Measurements from ENCODE around the gene NANOS1. TPM values are rescaled to one million over a fixed set of nuclear protein-coding genes. Genes with fewer than 3 reads are reported as not detected.
A peak's percentile ranks its signal among the peaks of the same experiment; 100 is the strongest.

NANOS1 gene
- total RNA-seq, 1 donor from 2014 or later: 0.79 TPM

DNA sequence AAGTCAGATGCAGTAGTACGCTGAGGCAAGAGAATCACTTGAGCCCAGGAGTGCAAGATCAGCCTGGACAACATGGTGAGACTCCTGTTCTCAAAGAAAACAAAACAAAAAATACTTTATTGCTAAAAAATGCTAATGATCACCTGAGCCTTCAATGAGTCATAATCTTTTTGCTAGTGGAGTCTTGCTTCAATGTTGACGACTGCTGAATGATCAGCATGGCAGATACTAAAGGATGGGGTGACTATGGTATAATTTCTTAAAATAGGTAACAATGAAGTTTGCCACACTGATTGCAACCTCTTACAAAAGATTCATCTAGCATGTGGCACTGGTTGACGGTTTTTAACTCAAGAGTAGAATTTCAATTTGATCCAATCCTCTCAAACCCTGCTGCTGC lies 22.3 kb downstream of the NANOS1 start:
- DNase-seq (ENCODE audit: low read depth) (peak; percentile 40), FAIRE-seq (no peak)
- TF ChIP-seq, protein P1, sequence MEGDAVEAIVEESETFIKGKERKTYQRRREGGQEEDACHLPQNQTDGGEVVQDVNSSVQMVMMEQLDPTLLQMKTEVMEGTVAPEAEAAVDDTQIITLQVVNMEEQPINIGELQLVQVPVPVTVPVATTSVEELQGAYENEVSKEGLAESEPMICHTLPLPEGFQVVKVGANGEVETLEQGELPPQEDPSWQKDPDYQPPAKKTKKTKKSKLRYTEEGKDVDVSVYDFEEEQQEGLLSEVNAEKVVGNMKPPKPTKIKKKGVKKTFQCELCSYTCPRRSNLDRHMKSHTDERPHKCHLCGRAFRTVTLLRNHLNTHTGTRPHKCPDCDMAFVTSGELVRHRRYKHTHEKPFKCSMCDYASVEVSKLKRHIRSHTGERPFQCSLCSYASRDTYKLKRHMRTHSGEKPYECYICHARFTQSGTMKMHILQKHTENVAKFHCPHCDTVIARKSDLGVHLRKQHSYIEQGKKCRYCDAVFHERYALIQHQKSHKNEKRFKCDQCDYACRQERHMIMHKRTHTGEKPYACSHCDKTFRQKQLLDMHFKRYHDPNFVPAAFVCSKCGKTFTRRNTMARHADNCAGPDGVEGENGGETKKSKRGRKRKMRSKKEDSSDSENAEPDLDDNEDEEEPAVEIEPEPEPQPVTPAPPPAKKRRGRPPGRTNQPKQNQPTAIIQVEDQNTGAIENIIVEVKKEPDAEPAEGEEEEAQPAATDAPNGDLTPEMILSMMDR (IDR thresholded peaks at IDR 0.05; ENCODE audit: insufficient read depth, low read length, severe bottlenecking): no peak
- H3K36me3 ChIP-seq (ENCODE audit: control insufficient read depth, insufficient read depth, low read length): peaks cover 23% of the 10 kb centered on the region
- no peak overlapping the region for H3K4me3 ChIP-seq (ENCODE audit: low read depth, low read length)
- no peaks in the 10 kb centered on the region for H3K27me3 ChIP-seq (ENCODE audit: control insufficient read depth, insufficient read depth, low read length)

DNA sequence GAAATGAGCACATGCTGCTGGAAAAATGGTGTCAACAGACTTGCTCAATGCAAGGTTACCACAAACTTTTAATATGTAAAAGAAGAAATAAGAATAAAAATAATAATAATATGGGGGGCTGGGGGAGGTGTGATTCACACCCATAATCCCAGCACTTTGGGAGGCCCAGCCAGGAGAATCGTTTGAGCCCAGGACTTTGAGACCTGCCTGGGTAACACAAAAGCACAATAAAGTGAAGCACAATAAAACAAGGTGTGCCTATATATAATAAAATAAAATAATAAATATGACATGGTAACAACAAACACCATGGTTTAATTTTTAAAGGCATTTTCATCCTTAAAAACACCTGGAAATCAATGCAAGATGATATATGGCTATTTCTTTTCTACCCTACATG lies 26.0 kb downstream of the NANOS1 start:
- TF ChIP-seq, protein P1 (IDR thresholded peaks at IDR 0.05; ENCODE audit: insufficient read depth, low read length, severe bottlenecking): no peak
- no peaks in the 10 kb centered on the region for H3K27me3 ChIP-seq (ENCODE audit: control insufficient read depth, insufficient read depth, low read length)
- no peak overlapping the region for H3K4me3 ChIP-seq (ENCODE audit: low read depth, low read length)
- DNase-seq (ENCODE audit: low read depth): no peak
- no peak for FAIRE-seq
- H3K36me3 ChIP-seq (ENCODE audit: control insufficient read depth, insufficient read depth, low read length): peaks cover 21% of the 10 kb centered on the region

DNA sequence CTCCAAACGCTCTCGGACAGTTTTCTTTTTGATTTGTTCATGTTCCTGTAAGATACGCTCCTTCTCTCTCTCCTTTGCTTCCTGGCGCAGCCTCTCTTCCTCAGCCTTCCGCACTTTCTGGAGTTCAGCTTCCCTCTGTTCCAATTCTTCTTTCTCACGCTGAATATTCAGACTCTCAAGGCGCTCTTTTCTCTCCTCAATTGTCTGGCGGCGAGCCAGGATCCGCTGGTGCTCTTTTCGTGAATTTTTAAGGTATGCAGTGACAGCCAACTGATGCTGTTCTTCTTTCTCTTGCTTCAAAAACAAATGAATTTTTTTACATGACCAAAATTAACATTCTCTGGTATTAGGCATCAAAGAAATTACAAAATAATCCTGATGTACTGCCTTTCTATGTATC lies 28.5 kb downstream of the NANOS1 start:
- no peak for FAIRE-seq

DNA sequence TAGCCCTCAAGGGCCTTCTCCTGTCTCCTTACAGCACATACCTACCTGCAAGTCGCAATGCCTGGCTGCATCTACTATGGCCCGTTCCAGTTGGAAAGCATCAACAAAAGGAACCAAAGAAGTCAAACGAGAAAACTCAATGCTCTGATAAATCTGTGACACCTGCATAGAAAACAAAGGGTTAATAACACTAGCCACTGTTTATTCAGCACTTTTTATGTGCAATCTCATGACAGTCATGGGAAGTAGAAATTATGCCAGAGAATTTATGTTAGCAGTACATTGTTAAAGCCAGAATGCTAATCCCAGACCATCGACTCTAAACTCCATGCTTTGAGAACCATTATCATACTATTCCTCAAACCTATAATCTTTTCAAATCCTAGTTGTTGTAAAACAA lies 30.0 kb downstream of the NANOS1 start:
- Histone ChIP-seq H3K36me3 (ENCODE audit: control insufficient read depth, insufficient read depth, low read length) (peaks cover 25% of the 10 kb centered on the region), H3K4me3 (ENCODE audit: low read depth, low read length) (no peak overlapping the region), H3K27me3 (ENCODE audit: control insufficient read depth, insufficient read depth, low read length) (no peaks in the 10 kb centered on the region)
- DNase-seq (ENCODE audit: low read depth): no peak
- FAIRE-seq: no peak
- TF ChIP-seq, protein P1 (IDR thresholded peaks at IDR 0.05; ENCODE audit: insufficient read depth, low read length, severe bottlenecking): no peak

More for the DNA sequence above, 28.5 kb downstream of the NANOS1 start:
- no peak for DNase-seq (ENCODE audit: low read depth)
- Histone ChIP-seq H3K36me3 (ENCODE audit: control insufficient read depth, insufficient read depth, low read length) (peaks cover 23% of the 10 kb centered on the region), H3K27me3 (ENCODE audit: control insufficient read depth, insufficient read depth, low read length) (no peaks in the 10 kb centered on the region), H3K4me3 (ENCODE audit: low read depth, low read length) (no peak overlapping the region)
- TF ChIP-seq, protein P1 (IDR thresholded peaks at IDR 0.05; ENCODE audit: insufficient read depth, low read length, severe bottlenecking): no peak

DNA sequence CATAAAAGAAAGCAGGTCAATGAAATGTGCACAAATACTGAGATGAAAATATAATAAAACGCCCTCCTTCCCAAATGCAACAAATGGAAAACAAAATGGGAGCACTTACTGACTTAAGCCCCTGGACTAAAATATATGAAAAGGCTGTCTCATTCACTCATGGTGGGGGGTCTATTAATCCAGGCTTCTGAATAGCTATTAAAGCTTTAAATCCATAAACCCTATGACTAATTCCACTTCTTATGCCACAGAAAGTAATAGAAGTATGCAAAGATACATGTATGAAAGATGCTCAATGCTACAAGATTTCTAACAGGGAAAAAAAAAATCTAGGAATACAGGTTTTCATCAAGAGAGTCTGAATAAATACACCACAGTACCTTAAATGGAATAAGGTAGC lies 30.6 kb downstream of the NANOS1 start:
- no peak for DNase-seq (ENCODE audit: low read depth)
- Histone ChIP-seq H3K4me3 (ENCODE audit: low read depth, low read length) (no peak overlapping the region), H3K36me3 (ENCODE audit: control insufficient read depth, insufficient read depth, low read length) (peaks cover 27% of the 10 kb centered on the region), H3K27me3 (ENCODE audit: control insufficient read depth, insufficient read depth, low read length) (no peaks in the 10 kb centered on the region)
- TF ChIP-seq, protein P1 (IDR thresholded peaks at IDR 0.05; ENCODE audit: insufficient read depth, low read length, severe bottlenecking): no peak
- FAIRE-seq: no peak

DNA sequence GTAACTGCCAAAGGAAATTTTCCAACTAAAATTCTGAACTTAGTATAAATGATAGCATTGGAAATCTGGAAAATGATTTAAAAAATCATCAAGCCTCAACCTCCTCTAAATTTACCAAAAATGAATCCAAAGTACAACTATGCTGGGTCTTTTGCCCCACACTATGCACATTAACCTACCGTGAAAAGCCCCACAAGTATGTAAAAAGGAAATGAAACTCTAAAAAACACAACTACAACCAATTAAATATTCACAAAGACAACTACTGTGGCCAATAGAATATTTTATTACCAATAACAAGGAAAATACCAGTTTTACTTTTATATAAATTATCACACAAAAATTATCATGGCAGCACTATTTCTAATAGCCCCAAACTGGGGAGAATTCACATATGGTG lies 31.8 kb downstream of the NANOS1 start:
- DNase-seq (ENCODE audit: low read depth): no peak
- H3K27me3 ChIP-seq (ENCODE audit: control insufficient read depth, insufficient read depth, low read length): no peaks in the 10 kb centered on the region
- TF ChIP-seq, protein P1 (IDR thresholded peaks at IDR 0.05; ENCODE audit: insufficient read depth, low read length, severe bottlenecking): no peak
- peaks cover 27% of the 10 kb centered on the region for H3K36me3 ChIP-seq (ENCODE audit: control insufficient read depth, insufficient read depth, low read length)
- H3K4me3 ChIP-seq (ENCODE audit: low read depth, low read length): no peak overlapping the region
- FAIRE-seq: no peak
